Measurements from ENCODE around the gene SIK2.
"Not testable (repeated sequence)": the region's sequence is repeated elsewhere in the genome, so short reads cannot be mapped to it uniquely, and the experiment has no call there.

Gene SIK2

DNA sequence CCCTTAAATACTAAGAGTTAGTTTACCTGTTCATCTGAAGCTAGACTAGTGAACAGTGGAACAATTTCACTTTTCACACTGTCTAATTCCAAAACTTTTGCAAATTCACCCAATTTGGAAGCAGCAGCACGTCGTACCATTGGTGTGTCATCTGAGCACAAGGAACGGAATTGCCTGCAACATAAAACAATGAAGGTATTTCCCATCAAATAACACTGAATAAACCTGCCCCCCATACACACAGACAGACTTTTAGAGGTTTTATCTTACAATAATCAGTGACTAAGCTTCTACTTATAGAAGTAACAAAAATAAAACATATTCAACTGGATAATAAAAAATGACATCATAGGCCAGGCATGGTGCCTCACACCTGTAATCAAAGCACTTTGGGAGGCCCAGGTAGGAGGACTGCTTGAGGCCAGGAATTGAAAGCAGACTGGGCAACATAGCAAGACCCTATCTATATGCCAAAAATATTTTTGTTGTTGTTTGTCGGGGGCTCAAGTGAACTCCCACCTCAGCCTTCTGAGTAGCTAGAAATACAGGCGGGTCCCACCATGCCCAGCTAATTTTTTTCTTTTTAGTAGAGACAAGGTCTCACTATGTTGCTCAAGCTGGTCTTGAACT lies 157.6 kb downstream of the SIK2 start:
- no peak for DNase-seq (ENCODE audit: low read depth, low spot score)

DNA sequence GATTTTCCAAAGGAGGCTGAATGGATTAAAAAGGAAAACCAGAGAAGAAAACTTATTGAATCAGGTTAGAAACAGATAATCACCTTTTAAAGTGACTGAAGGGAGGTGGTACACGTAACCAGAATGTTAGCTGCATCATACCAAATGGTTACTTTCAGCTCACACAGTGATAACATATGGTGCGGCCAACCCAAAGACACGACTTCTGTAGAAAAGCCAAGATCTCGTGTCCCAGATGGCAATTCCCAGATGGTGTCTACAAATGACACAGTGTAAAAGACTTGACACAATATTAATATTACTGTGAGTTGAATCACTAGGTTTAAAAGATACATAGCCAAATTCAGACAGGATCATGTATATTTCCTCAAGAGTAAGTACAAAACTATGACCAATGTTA lies 158.8 kb downstream of the SIK2 start:
- no peak for DNase-seq (ENCODE audit: low read depth, low spot score)

DNA sequence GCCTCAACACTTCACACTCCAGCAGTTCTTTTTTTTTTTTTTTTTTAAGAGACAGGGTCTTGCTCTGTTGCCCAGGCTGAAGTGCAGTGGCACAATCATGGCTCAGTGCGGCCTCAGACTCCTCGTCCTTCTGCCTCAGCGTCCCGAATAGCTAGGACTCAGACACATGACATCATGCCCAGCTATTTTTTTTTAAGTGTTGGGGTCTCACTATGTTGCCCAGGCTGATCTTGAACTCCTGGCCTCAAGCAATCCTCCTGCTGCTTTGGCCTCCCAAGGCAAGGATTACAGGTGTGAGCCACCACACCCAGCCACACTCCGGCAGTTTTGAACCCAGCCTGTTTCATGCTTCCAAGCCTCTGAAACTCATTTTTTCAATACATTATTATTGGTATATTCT lies 160.3 kb downstream of the SIK2 start:
- no peak for DNase-seq (ENCODE audit: low read depth, low spot score)

- peak; percentile 27 for DNase-seq (ENCODE audit: low read depth, low spot score)
Measured at GRCh38 chr11:111762981-111763643, 160.9 kb downstream of the SIK2 start.

DNA sequence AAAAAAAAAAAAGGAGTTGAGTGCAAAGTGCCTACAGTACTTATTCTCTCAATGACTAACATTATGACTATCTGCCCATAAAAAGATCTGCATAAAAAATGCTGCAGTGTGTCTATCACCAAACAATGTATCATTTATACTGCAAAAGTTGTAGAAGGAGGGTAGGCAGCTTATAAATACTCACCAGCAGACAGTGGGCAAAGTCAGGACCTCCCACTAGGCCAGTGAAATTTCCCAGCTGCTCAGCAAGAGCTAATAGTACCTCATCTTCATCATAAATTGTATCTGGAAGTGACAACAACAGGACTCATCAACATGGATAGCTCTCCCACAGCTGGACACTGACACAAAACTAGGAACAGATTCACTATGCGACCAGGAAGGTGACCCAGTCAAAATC lies 162.4 kb downstream of the SIK2 start:
- DNase-seq (ENCODE audit: low read depth, low spot score) = peak; percentile 14

DNA sequence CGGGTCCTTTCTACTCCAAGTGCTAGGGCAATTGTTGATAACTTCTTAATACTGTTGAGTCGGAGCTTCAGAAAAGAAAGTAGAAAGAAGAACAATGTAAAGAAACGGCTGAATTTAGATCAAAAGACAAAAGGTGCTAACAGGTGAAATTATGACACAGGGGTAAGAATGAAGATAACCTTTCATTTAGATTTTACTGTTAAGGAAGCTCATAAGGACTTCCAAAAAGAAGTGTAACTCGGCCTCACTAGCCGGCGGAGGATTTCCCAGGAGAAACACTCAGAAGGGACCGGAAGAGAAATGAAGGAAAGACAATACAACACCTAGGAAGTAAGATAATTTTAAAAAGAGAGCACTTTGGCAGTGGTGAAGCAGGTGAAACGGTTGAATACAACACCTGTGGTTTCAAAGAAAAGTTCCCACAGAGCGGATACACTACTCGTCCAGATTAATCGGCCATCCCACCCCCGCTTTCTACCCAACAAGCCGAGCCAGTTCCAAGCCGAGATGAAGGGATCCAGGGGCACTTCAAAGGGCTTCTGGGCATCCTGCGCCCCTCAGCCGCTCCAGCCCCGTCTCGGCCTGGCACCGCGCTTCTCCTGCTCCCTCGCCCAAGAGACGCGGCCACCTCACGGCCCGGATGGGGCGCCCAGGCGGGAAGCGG lies 163.2 kb downstream of the SIK2 start:
- DNase-seq (ENCODE audit: low read depth, low spot score) = peak; percentile 25

- peak; percentile 88 for DNase-seq (ENCODE audit: low read depth, low spot score)
Measured at GRCh38 chr11:111765984-111766833, 164.0 kb downstream of the SIK2 start, which contains the start of gene PPP2R1B. Gene PPP2R1B (minus strand): TSS chr11:111766389. CDS start chr11:111766361, 28 bp downstream.

- no peak for DNase-seq (ENCODE audit: low read depth, low spot score)
Measured at GRCh38 chr11:111766834-111767142, 164.5 kb downstream of the SIK2 start.

DNA sequence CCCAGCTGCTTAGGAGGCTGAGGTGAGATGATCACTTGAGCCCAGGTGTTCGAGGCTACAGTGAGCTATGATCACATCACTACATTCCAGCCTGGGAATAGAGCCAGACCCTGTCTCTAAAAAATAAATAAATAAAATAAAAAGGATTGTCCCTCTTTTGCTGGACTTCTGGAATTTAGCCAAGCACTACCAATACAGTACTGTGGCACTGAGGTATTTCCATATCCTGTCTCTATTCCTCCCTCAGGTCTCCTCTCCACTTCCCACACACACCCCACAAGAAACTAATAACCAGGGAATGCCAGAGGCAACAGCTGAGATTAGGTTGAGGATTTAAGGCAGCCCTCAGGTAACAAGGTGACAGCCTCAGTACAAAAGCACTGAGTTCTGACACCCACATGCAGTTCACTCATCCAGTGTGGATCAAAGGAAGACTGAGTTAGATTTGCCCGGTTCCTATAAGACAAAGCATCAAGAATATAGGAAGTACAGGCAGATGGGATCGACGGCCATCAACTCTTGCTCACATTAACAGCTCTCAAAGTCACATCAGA lies 168.4 kb downstream of the SIK2 start:
- DNase-seq (ENCODE audit: low read depth, low spot score) = no peak

DNA sequence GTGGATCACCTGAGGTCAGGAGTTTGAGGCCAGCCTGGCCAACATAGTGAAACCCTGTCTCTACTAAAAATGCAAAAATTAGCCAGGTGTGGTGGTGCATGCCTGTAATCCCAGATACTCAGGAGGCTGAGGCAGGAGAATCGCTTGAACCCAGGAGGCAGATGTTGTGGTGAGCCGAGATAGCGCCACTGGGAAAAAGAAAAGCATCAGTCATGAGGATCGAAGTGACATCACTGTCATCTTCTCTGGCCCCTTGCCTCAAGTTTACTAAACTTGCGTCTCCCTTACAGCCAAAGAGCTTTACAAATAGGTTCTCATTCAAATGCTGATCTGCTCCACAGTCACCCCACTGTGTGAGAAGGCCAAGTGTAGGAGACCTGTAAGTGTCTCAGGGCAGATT lies 169.0 kb downstream of the SIK2 start:
- not testable (repeated sequence) for DNase-seq (ENCODE audit: low read depth, low spot score)

- DNase-seq (ENCODE audit: low read depth, low spot score) = no peak
Measured at GRCh38 chr11:111772535-111772934, 170.3 kb downstream of the SIK2 start.

- peak; percentile 27 for DNase-seq (ENCODE audit: low read depth, low spot score)
Measured at GRCh38 chr11:111774955-111775710, 172.9 kb downstream of the SIK2 start.

- no peak for DNase-seq (ENCODE audit: low read depth, low spot score)
Measured at GRCh38 chr11:111776398-111777093, 174.3 kb downstream of the SIK2 start.

- DNase-seq (ENCODE audit: low read depth, low spot score) = peak; percentile 82
Measured at GRCh38 chr11:111777094-111778046, 175.1 kb downstream of the SIK2 start.

- no peak for DNase-seq (ENCODE audit: low read depth, low spot score)
Measured at GRCh38 chr11:111778047-111778558, 175.9 kb downstream of the SIK2 start.

GRCh38 chr11:111779118-111779517 lies 176.9 kb downstream of the SIK2 start:
- DNase-seq (ENCODE audit: low read depth, low spot score) = no peak

Measured in astrocyte of the hippocampus (primary cell).